Fibroblast of lung (primary cell): Measurements from ENCODE around the gene DPYD. TPM values are rescaled to one million over a fixed set of nuclear protein-coding genes. Genes with fewer than 3 reads are reported as not detected.

Experiments
- DNase-seq, 2 donors: peaks; one replicate each; pipeline versions ENCODE4 v3.0.0 to v3.0.0-alpha.2; 2010; ENCODE audit warnings: low read depth in 2 of 2
- H2AFZ ChIP-seq: 2 replicates; pipeline ENCODE4 v1.5.1; 2012; ENCODE audit warnings: low read length, control low read depth, inconsistent platforms
- H3K27ac ChIP-seq: 2 replicates; pipeline ENCODE4 v1.5.1; 2011; ENCODE audit warnings: low read length, control low read depth; ENCODE audit not compliant: insufficient read depth
- H3K27me3 ChIP-seq: 2 replicates; pipeline ENCODE4 v1.5.1; 2011; ENCODE audit warnings: mild to moderate bottlenecking, low read length; ENCODE audit not compliant: control insufficient read depth, insufficient read depth
- H3K36me3 ChIP-seq: 2 replicates; pipeline ENCODE4 v1.5.1; 2011; ENCODE audit warnings: low read length; ENCODE audit not compliant: control insufficient read depth, insufficient read depth
- H3K4me1 ChIP-seq: 2 replicates; pipeline ENCODE4 v1.5.1; 2011; ENCODE audit warnings: low read length; ENCODE audit not compliant: control insufficient read depth, insufficient read depth; ENCODE audit errors: extremely low read depth
- H3K4me2 ChIP-seq: 2 replicates; pipeline ENCODE4 v1.5.1; 2011; ENCODE audit warnings: low read length, control low read depth; ENCODE audit not compliant: insufficient read depth; ENCODE audit errors: extremely low read depth
- H3K4me3 ChIP-seq, 4 experiments: fragments of 200-600 bp in 1 of 4; sonication (generic) in 1 of 4; replicated peaks in 1 of 4; 2 replicates each; pipeline ENCODE4 v1.5.1; 2011 to 2016; ENCODE audit warnings: low read length in 4 of 4, low read depth in 3 of 4, mild to moderate bottlenecking in 3 of 4, control low read depth in 2 of 4, inconsistent platforms in 1 of 4, mixed read lengths in 1 of 4; ENCODE audit not compliant: insufficient read depth in 1 of 4; ENCODE audit errors: control extremely low read depth in 1 of 4
- H3K79me2 ChIP-seq: 2 replicates; pipeline ENCODE4 v1.5.1; 2012; ENCODE audit warnings: mild to moderate bottlenecking, low read length, inconsistent platforms; ENCODE audit not compliant: control insufficient read depth, insufficient read depth
- H3K9ac ChIP-seq: 2 replicates; pipeline ENCODE4 v1.5.1; 2011; ENCODE audit warnings: mild to moderate bottlenecking, low read length, control low read depth; ENCODE audit not compliant: insufficient read depth
- H3K9me3 ChIP-seq: 2 replicates; pipeline ENCODE4 v1.5.1; 2012; ENCODE audit warnings: low read depth, low read length; ENCODE audit not compliant: control insufficient read depth, insufficient read depth
- H4K20me1 ChIP-seq: 2 replicates; pipeline ENCODE4 v1.5.1; 2011; ENCODE audit warnings: low read length; ENCODE audit not compliant: control insufficient read depth, insufficient read depth; ENCODE audit errors: extremely low read depth
- EZH2 ChIP-seq: IDR thresholded peaks from 2 replicates; pipeline ENCODE4 v1.5.1; 2012; ENCODE audit warnings: low read length, control low read depth, mild to moderate bottlenecking; ENCODE audit errors: missing control alignments
- polyA plus RNA-seq, 2 donors: library from polyadenylated mRNA; depleted of rRNA in 1 of 2; stranded (reverse) in 1 of 2; unstranded in 1 of 2; fragments of >200 nt; gene quantifications; 2 replicates each; pipeline ENCODE4 v1.2.1, GENCODE V29; 2011 to 2012; ENCODE audit warnings: missing spikeins in 1 of 2
- total RNA-seq: library from RNA; depleted of rRNA; stranded (reverse); fragments of >200 nt; gene quantifications from 2 replicates; pipeline ENCODE4 v1.2.1, GENCODE V29; 2014
- TF ChIP-seq, protein P1 (sequence below), 2 donors: IDR thresholded peaks in 1 of 2; conservative IDR thresholded peaks in 1 of 2; 1 replicate in 1 of 2; 2 replicates in 1 of 2; pipeline ENCODE4 v1.5.1; 2011 to 2012; ENCODE audit warnings: low read length in 2 of 2, control low read depth in 1 of 2, inconsistent platforms in 1 of 2, low read depth in 1 of 2, mild to moderate bottlenecking in 1 of 2

The DPYD gene
- total and polyA plus RNA-seq, 2 donors (not counting 1 experiment from before 2014, with no cell fraction given), result 32.0 to 63.1 TPM

DNA sequence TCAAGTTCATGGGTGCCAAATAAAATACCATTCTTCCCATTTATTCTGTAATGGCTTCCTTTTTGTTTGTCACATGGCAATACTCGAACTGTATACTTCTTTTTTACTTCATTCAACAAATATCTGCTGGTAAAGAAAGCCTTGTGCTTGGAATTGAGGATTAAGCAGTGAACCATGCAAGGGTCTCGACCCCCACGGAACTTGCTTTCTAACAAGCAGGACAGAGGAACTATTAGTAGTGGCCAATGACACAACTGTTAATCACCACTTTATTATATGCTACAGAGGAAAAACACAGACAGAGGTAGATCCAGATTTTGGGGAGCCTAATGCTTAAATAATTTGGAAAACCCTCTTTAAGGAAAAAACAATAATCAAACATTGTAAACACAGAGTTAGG lies 542.2 kb downstream of the DPYD start:
- Histone ChIP-seq H3K4me2 (no peak overlapping the region), H3K4me1 (peaks cover 3% of the 10 kb centered on the region)
- DNase-seq, result peak in 1 of 2 donors; percentile 38

DNA sequence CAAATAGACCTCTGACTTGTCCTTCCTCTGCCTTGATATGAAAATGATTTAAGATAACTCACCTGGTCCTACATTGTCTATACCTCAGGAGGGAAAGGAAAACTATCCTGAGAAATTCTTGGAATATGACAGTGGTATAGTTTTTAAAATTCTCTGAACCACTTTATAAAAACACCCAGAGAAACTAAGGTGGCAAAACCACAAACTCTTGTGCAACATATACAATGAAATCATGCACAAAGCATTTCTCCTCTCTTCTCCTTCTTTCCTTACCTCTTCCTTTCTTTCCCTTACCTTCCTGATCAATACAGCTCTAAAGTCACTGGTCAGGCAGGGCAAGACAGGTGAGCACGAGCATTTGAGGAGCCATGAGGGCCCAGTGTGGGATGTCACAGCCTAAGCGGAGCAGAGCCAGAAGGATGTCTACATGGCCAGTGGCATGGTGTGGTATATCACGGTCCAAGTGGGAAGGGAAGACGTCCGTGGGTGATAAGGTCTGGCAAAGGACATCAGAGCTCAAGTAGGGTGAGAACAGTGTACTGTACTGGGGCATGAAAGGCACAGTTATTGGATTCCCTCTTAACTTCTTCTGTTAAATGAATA lies 543.3 kb downstream of the DPYD start:
- Histone ChIP-seq H3K9me3 (no peaks in the 10 kb centered on the region), H3K4me2 (no peak overlapping the region), H3K79me2 (no peaks in the 10 kb centered on the region), H3K4me3 (no peak overlapping the region), H4K20me1 (no peaks in the 10 kb centered on the region), H3K27ac (no peak overlapping the region), H3K27me3 (no peaks in the 10 kb centered on the region), H3K9ac (no peak overlapping the region), H2AFZ (no peak overlapping the region), H3K4me1 (peaks cover 3% of the 10 kb centered on the region), H3K36me3 (no peaks in the 10 kb centered on the region)
- TF ChIP-seq EZH2, result no peak
- TF ChIP-seq, protein P1, sequence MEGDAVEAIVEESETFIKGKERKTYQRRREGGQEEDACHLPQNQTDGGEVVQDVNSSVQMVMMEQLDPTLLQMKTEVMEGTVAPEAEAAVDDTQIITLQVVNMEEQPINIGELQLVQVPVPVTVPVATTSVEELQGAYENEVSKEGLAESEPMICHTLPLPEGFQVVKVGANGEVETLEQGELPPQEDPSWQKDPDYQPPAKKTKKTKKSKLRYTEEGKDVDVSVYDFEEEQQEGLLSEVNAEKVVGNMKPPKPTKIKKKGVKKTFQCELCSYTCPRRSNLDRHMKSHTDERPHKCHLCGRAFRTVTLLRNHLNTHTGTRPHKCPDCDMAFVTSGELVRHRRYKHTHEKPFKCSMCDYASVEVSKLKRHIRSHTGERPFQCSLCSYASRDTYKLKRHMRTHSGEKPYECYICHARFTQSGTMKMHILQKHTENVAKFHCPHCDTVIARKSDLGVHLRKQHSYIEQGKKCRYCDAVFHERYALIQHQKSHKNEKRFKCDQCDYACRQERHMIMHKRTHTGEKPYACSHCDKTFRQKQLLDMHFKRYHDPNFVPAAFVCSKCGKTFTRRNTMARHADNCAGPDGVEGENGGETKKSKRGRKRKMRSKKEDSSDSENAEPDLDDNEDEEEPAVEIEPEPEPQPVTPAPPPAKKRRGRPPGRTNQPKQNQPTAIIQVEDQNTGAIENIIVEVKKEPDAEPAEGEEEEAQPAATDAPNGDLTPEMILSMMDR (conservative IDR thresholded peaks at IDR 0.05 in 1 of 2, IDR thresholded peaks at IDR 0.05 in 1 of 2; ENCODE audit: low read depth in 1 of 2, low read length in 2 of 2), result no peak
- DNase-seq, result peak in 1 of 2 donors; percentile 46

More for the DNA sequence above, 542.2 kb downstream of the DPYD start:
- Histone ChIP-seq H3K4me3 (no peak overlapping the region), H3K9ac (no peak overlapping the region), H3K27me3 (no peaks in the 10 kb centered on the region), H3K9me3 (no peaks in the 10 kb centered on the region), H3K79me2 (no peaks in the 10 kb centered on the region), H3K27ac (no peak overlapping the region), H2AFZ (no peak overlapping the region), H4K20me1 (no peaks in the 10 kb centered on the region), H3K36me3 (no peaks in the 10 kb centered on the region)
- TF ChIP-seq, protein P1 (conservative IDR thresholded peaks at IDR 0.05 in 1 of 2, IDR thresholded peaks at IDR 0.05 in 1 of 2; ENCODE audit: low read depth in 1 of 2, low read length in 2 of 2), result no peak
- TF ChIP-seq EZH2, result no peak

DNA sequence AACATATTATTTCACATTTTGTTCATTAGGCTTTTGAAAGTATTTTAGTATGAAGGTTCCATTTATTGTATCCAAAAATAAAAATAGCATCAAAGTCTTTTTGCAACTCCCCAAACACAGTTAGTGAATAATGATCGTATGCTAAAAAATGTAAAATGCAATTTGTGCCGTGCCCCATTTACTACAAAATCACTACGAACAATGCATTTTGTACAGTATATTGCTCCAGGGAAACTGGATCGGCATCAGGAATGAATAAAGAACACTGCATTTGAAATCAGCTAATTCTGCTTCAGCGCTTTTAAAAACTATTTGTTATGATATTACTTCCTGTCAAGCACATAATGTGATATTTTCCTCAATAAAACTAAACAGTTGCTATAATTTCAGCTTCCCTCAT lies 547.8 kb downstream of the DPYD start:
- no peak overlapping the region for H3K27ac ChIP-seq

More for the DNA sequence above, 547.8 kb downstream of the DPYD start:
- no peak for DNase-seq
- H3K79me2 ChIP-seq, result no peaks in the 10 kb centered on the region
- H3K9ac ChIP-seq, result no peak overlapping the region
- H2AFZ ChIP-seq, result no peak overlapping the region
- no peaks in the 10 kb centered on the region for H4K20me1 ChIP-seq
- H3K36me3 ChIP-seq, result no peaks in the 10 kb centered on the region
- no peak overlapping the region for H3K4me2 ChIP-seq
- no peaks in the 10 kb centered on the region for H3K4me1 ChIP-seq
- no peaks in the 10 kb centered on the region for H3K27me3 ChIP-seq
- H3K4me3 ChIP-seq, result no peak overlapping the region
- TF ChIP-seq EZH2, result no peak
- TF ChIP-seq, protein P1 (conservative IDR thresholded peaks at IDR 0.05 in 1 of 2, IDR thresholded peaks at IDR 0.05 in 1 of 2; ENCODE audit: low read depth in 1 of 2, low read length in 2 of 2), result no peak
- no peaks in the 10 kb centered on the region for H3K9me3 ChIP-seq
